HL-60 (cell line): ENCODE data around the gene DENND2D.
"Not testable (repeated sequence)": the region's sequence is repeated elsewhere in the genome, so short reads cannot be mapped to it uniquely, and the experiment has no call there.

Source experiments
- DNase-seq, 2 experiments: peaks; one replicate each; pipeline ENCODE4 v3.0.0-alpha.2; 2010 to 2020; ENCODE audit warnings: low read depth in 1 of 2, low spot score in 1 of 2
- H3K27ac ChIP-seq: fragments of 250-450 bp; sonication (Bioruptor Pico); replicated peaks from 2 replicates; pipeline ENCODE4 v1.5.1; 2020; ENCODE audit warnings: mild to moderate bottlenecking, moderate library complexity
- H3K27me3 ChIP-seq: fragments of 250-450 bp; sonication (Bioruptor Pico); 2 replicates; pipeline ENCODE4 v1.5.1; 2021; ENCODE audit warnings: mild to moderate bottlenecking, moderate library complexity; ENCODE audit not compliant: insufficient read depth, poor library complexity, severe bottlenecking
- H3K4me3 ChIP-seq: replicated peaks from 2 replicates; pipeline ENCODE4 v1.5.1; 2011; ENCODE audit warnings: mild to moderate bottlenecking, control low read depth, low read length; ENCODE audit not compliant: insufficient read depth
- GABPA ChIP-seq: IDR thresholded peaks from 2 replicates; pipeline ENCODE4 v1.6.1; 2012; ENCODE audit warnings: low read depth
- POLR2AphosphoS5 ChIP-seq: IDR thresholded peaks from 2 replicates; pipeline ENCODE4 v1.6.1; 2012; ENCODE audit warnings: low read depth
- SPI1 ChIP-seq: IDR thresholded peaks from 2 replicates; pipeline ENCODE4 v1.6.1; 2012; ENCODE audit warnings: low read depth, mild to moderate bottlenecking, borderline replicate concordance
- TF ChIP-seq, protein P1 (sequence below): IDR thresholded peaks from one replicate; pipeline ENCODE4 v1.5.1; 2011; ENCODE audit warnings: low read length, control low read depth, inconsistent platforms; ENCODE audit not compliant: insufficient read depth
- TF ChIP-seq, protein P2 (sequence below): IDR thresholded peaks from 2 replicates; pipeline ENCODE4 v1.6.1; 2012; ENCODE audit warnings: low read depth; ENCODE audit not compliant: insufficient replicate concordance

The DENND2D gene

DNA sequence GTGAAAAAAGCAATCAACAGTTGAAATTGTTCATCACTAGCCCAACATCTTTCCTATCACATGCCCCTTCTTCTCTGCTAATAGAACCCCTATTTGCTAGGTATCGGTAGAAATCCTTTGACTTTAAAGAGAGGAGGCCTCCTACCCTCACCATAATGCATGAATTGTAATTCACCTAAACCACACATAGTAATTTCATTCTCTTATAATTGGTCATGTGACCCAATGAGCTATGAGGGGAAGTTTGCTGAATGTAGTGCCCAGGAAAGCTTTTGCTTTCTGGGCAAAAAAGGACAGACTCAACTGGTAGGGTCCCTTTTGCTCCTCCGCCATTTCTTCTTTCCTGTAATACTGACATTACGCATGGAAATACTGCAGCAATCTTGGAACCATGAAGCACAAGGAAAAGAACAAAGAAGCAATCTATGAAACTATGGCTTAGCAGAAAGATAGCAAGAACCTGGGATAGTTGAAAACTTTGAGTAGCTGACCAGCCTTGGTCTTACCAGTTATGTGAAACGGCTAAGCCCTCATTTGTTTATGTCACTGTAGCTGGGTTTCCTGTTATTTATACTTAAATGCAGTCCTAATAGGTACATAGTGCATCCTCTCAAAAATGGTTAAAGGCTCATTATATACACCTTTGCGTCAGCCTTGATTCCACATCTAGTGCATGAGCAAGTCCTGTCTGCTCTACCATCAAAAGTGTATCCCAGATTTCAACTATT lies 16.9 kb upstream of the DENND2D start:
- no peak overlapping the region for H3K27ac ChIP-seq
- DNase-seq = no peak
- TF ChIP-seq, protein P1, sequence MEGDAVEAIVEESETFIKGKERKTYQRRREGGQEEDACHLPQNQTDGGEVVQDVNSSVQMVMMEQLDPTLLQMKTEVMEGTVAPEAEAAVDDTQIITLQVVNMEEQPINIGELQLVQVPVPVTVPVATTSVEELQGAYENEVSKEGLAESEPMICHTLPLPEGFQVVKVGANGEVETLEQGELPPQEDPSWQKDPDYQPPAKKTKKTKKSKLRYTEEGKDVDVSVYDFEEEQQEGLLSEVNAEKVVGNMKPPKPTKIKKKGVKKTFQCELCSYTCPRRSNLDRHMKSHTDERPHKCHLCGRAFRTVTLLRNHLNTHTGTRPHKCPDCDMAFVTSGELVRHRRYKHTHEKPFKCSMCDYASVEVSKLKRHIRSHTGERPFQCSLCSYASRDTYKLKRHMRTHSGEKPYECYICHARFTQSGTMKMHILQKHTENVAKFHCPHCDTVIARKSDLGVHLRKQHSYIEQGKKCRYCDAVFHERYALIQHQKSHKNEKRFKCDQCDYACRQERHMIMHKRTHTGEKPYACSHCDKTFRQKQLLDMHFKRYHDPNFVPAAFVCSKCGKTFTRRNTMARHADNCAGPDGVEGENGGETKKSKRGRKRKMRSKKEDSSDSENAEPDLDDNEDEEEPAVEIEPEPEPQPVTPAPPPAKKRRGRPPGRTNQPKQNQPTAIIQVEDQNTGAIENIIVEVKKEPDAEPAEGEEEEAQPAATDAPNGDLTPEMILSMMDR = no peak
- TF ChIP-seq SPI1 (no peak), POLR2AphosphoS5 (no peak), GABPA (no peak)
- TF ChIP-seq, protein P2, sequence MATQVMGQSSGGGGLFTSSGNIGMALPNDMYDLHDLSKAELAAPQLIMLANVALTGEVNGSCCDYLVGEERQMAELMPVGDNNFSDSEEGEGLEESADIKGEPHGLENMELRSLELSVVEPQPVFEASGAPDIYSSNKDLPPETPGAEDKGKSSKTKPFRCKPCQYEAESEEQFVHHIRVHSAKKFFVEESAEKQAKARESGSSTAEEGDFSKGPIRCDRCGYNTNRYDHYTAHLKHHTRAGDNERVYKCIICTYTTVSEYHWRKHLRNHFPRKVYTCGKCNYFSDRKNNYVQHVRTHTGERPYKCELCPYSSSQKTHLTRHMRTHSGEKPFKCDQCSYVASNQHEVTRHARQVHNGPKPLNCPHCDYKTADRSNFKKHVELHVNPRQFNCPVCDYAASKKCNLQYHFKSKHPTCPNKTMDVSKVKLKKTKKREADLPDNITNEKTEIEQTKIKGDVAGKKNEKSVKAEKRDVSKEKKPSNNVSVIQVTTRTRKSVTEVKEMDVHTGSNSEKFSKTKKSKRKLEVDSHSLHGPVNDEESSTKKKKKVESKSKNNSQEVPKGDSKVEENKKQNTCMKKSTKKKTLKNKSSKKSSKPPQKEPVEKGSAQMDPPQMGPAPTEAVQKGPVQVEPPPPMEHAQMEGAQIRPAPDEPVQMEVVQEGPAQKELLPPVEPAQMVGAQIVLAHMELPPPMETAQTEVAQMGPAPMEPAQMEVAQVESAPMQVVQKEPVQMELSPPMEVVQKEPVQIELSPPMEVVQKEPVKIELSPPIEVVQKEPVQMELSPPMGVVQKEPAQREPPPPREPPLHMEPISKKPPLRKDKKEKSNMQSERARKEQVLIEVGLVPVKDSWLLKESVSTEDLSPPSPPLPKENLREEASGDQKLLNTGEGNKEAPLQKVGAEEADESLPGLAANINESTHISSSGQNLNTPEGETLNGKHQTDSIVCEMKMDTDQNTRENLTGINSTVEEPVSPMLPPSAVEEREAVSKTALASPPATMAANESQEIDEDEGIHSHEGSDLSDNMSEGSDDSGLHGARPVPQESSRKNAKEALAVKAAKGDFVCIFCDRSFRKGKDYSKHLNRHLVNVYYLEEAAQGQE = no peak
- H3K27me3 ChIP-seq = no peaks in the 10 kb centered on the region
- no peak overlapping the region for H3K4me3 ChIP-seq

GRCh38 chr1:111216751-111217150 lies 16.3 kb upstream of the DENND2D start:
- H3K27me3 ChIP-seq = no peaks in the 10 kb centered on the region
- TF ChIP-seq, protein P2 = no peak
- TF ChIP-seq POLR2AphosphoS5 (no peak), GABPA (0 out of 2 replicates have a peak, but pooled peaks have one; percentile 0), SPI1 (no peak)
- TF ChIP-seq, protein P1 = no peak
- DNase-seq = no peak
- H3K27ac ChIP-seq = peak overlapping the region; percentile 34
- no peak overlapping the region for H3K4me3 ChIP-seq

DNA sequence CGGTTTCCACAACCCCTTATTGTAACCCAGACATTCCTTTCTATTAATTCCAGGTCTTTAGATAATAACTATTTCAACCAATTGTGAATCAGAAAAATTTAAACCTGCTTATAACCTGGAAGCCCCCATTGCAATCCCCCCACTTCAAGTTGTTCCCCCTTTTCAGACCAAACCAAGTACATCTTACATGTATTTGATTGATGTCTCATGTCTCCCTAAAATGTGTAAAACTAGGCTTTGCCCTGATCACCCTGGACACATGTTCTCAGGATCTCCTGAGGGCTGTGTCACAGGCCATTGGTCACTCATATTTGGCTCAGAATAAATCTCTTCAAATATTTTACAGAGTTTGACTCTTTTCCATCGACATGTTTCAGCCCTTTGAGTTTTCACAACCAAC lies 14.8 kb upstream of the DENND2D start:
- H3K27ac ChIP-seq = peak overlapping the region; percentile 34; the same call in 1 of the 2 replicates
- H3K4me3 ChIP-seq, DNase-seq, H3K27me3 ChIP-seq: not testable (repeated sequence)

- no peak overlapping the region for H3K4me3 ChIP-seq
- H3K27me3 ChIP-seq = no peaks in the 10 kb centered on the region
- no peak for TF ChIP-seq POLR2AphosphoS5
- TF ChIP-seq, protein P1 = no peak
- no peak for TF ChIP-seq GABPA
- TF ChIP-seq, protein P2 = no peak
- no peak for TF ChIP-seq SPI1
- DNase-seq = no peak
- no peak overlapping the region; the same call in 1 of the 2 replicates for H3K27ac ChIP-seq
These were observed 14.4 kb upstream of the DENND2D start for GRCh38 chr1:111214884-111215283.
